ENCODE measurements around the gene NEUROG1. TPM values are rescaled to one million over a fixed set of nuclear protein-coding genes. Genes with fewer than 3 reads are reported as not detected.

NEUROG1 gene
- total RNA-seq, 4 donors from 2014 or later, result not detected

DNA sequence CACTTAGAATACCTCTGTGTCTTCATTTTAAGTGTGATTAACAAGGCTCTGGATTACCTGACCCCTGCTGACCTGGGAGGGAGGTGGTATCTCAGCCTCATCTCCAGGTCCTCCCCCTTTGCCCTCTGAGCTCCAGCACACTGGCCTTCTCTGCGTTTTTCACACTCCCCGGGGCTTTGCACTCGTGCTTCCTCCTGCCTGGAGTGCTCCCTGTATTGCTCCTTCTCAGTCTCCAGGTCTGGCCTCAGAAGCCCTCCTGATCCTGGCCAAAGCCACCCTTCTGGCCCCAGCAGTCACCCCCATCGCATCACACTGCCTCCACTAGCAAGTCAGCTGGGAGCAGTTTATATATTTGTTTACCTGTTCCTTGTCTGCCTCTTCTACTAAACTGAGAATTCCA is 13.6 kb upstream of the NEUROG1 start:
- TF ChIP-seq POLR2AphosphoS5 (IDR thresholded peaks at IDR 0.05), result no peak
- TF ChIP-seq CTCF (IDR thresholded peaks at IDR 0.05), result no peak
- TF ChIP-seq POLR2A (IDR thresholded peaks at IDR 0.05), result no peak
- TF ChIP-seq EP300 (IDR thresholded peaks at IDR 0.05; ENCODE audit: low read depth), result no peak
- H3K27ac ChIP-seq, result no peak overlapping the region
- no peak for DNase-seq
- H3K4me1 ChIP-seq, result peaks cover 0 to 5% (median 3%) of the 10 kb centered on the region in 4 donors
- H3K9me3 ChIP-seq, result no peaks in the 10 kb centered on the region
- H3K36me3 ChIP-seq, result no peaks in the 10 kb centered on the region
- in situ Hi-C loops (cut with MboI; ENCODE audit: low pct_ligation_motif_present in 1 of 4, low pct_unique_long_range_greater_than_20kb in 1 of 4, low sequenced_read_pairs in 3 of 4), result no loop called here
- no peak overlapping the region for H3K4me3 ChIP-seq
- WGBS, 2 donors (ENCODE audit: low coverage in 1 of 2), result 23 to 33% methylated on average over 3 to 4 of the region's 4 CpGs
- H3K27me3 ChIP-seq, result peaks cover 59% of the 10 kb centered on the region
- intact Hi-C loops (cut with DNase I; ENCODE audit: low total_unique reads), result no loop called here

DNA sequence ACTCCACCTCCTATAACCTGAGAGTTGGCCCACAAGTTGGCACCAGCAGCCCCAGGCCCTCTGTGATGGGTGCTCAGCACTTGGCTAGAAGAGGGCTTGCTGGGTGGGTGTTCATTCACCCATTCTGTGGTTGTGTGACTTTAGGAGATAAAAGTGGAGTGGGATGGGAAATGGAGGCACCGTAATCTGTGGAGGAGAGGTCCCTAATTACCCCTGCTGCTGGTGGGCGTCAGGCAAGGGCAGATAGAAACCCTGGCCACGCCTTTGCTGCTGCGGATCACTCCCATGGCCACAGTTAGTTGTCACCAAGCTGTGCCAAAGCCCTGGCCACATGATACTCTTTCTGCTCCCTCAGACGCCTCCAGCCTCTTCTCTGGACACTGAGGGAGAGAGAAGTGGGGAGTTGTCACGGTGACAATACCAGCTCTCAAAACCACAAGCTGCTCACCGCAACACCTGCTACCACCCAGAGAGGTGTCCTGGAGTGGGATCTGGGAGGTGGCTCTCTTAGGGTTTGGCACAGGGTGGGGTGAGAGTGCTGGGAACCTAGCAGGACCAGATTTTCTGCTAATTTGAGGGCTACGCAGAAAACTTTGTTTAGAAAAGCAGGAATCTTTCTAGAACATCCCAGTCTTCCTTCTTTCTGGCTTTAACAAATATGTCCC is 12.0 kb upstream of the NEUROG1 start:
- no peak overlapping the region for H3K4me3 ChIP-seq
- in situ Hi-C loops (cut with MboI; ENCODE audit: low pct_ligation_motif_present in 1 of 4, low pct_unique_long_range_greater_than_20kb in 1 of 4, low sequenced_read_pairs in 3 of 4) (no loop called here), intact Hi-C loops (cut with DNase I; ENCODE audit: low total_unique reads) (no loop called here)
- no peaks in the 10 kb centered on the region for H3K9me3 ChIP-seq
- no peak for DNase-seq
- peaks cover 0 to 22% (median 15%) of the 10 kb centered on the region in 4 donors for H3K4me1 ChIP-seq
- WGBS, 2 donors (ENCODE audit: low coverage in 1 of 2), result 47% methylated on average over 8 of the region's 8 CpGs; no CpG with 5 or more reads in 1 of the 2 donors
- peaks cover 76% of the 10 kb centered on the region for H3K27me3 ChIP-seq
- TF ChIP-seq POLR2AphosphoS5 (IDR thresholded peaks at IDR 0.05) (no peak), EP300 (IDR thresholded peaks at IDR 0.05; ENCODE audit: low read depth) (no peak), POLR2A (IDR thresholded peaks at IDR 0.05) (no peak), CTCF (IDR thresholded peaks at IDR 0.05) (no peak)
- no peak overlapping the region for H3K27ac ChIP-seq
- H3K36me3 ChIP-seq, result no peaks in the 10 kb centered on the region

- DNase-seq, result no peak
- intact Hi-C loops (cut with DNase I; ENCODE audit: low total_unique reads), result no loop called here
- no peak overlapping the region for H3K4me3 ChIP-seq
- WGBS, 2 donors (ENCODE audit: low coverage in 1 of 2), result 33 to 48% methylated on average over 1 to 4 of the region's 4 CpGs
- H3K9me3 ChIP-seq, result no peaks in the 10 kb centered on the region
- H3K4me1 ChIP-seq, result peaks cover 0 to 22% (median 15%) of the 10 kb centered on the region in 4 donors
- TF ChIP-seq CTCF (IDR thresholded peaks at IDR 0.05) (no peak), EP300 (IDR thresholded peaks at IDR 0.05; ENCODE audit: low read depth) (no peak), POLR2A (IDR thresholded peaks at IDR 0.05) (no peak), POLR2AphosphoS5 (IDR thresholded peaks at IDR 0.05) (no peak)
- no peak overlapping the region for H3K27ac ChIP-seq
- in situ Hi-C loops (cut with MboI; ENCODE audit: low pct_ligation_motif_present in 1 of 4, low pct_unique_long_range_greater_than_20kb in 1 of 4, low sequenced_read_pairs in 3 of 4), result no loop called here
- peaks cover 84% of the 10 kb centered on the region for H3K27me3 ChIP-seq
- H3K36me3 ChIP-seq, result no peaks in the 10 kb centered on the region
Measured at GRCh38 chr5:135546912-135547311, 11.1 kb upstream of the NEUROG1 start.

GRCh38 chr5:135546101-135546500 is 10.3 kb upstream of the NEUROG1 start:
- DNase-seq, result no peak
- 33 to 77% methylated on average over 1 to 12 of the region's 12 CpGs for WGBS, 2 donors (ENCODE audit: low coverage in 1 of 2)
- Histone ChIP-seq H3K27ac (no peak overlapping the region), H3K27me3 (peaks cover 92% of the 10 kb centered on the region), H3K4me1 (peaks cover 0 to 22% (median 15%) of the 10 kb centered on the region in 4 donors), H3K4me3 (no peak overlapping the region), H3K36me3 (no peaks in the 10 kb centered on the region), H3K9me3 (no peaks in the 10 kb centered on the region)
- intact Hi-C loops (cut with DNase I; ENCODE audit: low total_unique reads) (no loop called here), in situ Hi-C loops (cut with MboI; ENCODE audit: low pct_ligation_motif_present in 1 of 4, low pct_unique_long_range_greater_than_20kb in 1 of 4, low sequenced_read_pairs in 3 of 4) (no loop called here)
- TF ChIP-seq POLR2A (IDR thresholded peaks at IDR 0.05) (no peak), CTCF (IDR thresholded peaks at IDR 0.05) (no peak), EP300 (IDR thresholded peaks at IDR 0.05; ENCODE audit: low read depth) (no peak), POLR2AphosphoS5 (IDR thresholded peaks at IDR 0.05) (no peak)

Measured in transverse colon (tissue), 4 donors.